ENCODE measurements around the gene CRYBB1.
A peak's percentile ranks its signal among the peaks of the same experiment; 100 is the strongest.

Gene CRYBB1

DNA sequence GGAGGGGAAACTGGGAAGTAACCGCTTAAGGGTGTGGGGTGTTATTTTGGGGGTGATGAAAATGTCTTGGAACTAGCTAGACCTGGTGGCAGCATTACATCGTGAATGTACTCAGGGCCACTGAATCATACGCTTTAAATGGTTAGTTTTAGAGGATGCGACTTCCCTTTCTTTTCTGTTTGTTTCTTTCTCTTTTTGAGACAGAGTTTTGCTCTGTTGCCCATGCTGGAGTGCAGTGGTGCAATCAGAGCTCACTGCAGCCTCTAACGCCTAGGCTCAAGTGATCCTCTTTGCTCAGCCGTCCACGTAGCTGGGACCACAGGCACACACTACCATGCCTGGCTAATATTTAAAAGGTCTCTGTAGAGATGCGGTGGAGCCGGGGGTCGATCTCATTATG is 34.0 kb upstream of the CRYBB1 start:
- H3K36me3 ChIP-seq (ENCODE audit: insufficient read depth, low read length) = no peaks in the 10 kb centered on the region
- H3K27me3 ChIP-seq (ENCODE audit: control insufficient read depth, insufficient read depth, low read length) = peaks cover 64% of the 10 kb centered on the region
- no peak overlapping the region for H3K9ac ChIP-seq (ENCODE audit: low read depth, low read length)
- no peak overlapping the region for H3K4me3 ChIP-seq (ENCODE audit: low read length)
- no peak overlapping the region for H3K4me2 ChIP-seq (ENCODE audit: low read length)
- no peaks in the 10 kb centered on the region for H3K9me3 ChIP-seq (replicated peaks; ENCODE audit: low read length)
- H3K4me1 ChIP-seq (ENCODE audit: control insufficient read depth, insufficient read depth, low read length) = peaks cover 9% of the 10 kb centered on the region

DNA sequence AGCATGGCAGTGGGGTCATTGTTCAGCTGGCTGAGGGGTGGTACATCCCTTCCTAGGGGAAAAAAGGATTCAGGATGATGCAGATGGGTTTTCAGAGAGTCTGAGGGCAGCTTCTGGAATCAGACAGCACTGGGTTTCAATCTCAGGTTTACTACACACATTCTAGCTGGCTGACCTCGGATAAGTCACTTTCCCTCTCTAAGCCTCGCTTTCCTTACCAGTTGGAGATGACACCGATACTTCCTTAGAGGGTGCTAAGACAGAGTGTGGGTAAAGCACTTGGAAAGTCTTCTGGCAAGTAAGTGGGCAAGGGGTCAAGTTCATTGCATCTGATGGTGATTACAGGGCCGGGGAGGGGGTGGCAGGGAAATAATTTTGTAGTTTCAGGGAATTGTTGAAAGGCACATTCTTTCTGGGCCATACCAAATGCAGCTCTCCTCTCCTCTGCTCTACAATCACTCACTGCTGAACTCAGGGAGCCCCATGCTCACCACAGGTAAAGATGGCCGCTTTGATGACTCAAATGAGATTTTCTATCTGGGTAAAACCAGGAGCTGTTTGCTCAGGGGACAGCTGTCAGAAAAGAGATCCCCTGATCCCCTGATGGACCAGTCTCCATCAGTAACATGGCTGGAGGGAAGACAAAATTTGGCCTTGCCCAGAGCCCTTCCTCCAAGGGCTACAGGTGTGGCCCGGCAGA is 33.0 kb upstream of the CRYBB1 start:
- peaks cover 63% of the 10 kb centered on the region for H3K27me3 ChIP-seq (ENCODE audit: control insufficient read depth, insufficient read depth, low read length)
- no peaks in the 10 kb centered on the region for H3K36me3 ChIP-seq (ENCODE audit: insufficient read depth, low read length)
- no peak overlapping the region for H3K9ac ChIP-seq (ENCODE audit: low read depth, low read length)
- H3K9me3 ChIP-seq (replicated peaks; ENCODE audit: low read length) = no peaks in the 10 kb centered on the region
- no peak overlapping the region for H3K4me2 ChIP-seq (ENCODE audit: low read length)
- no peak overlapping the region for H3K4me3 ChIP-seq (ENCODE audit: low read length)
- peaks cover 18% of the 10 kb centered on the region for H3K4me1 ChIP-seq (ENCODE audit: control insufficient read depth, insufficient read depth, low read length)

DNA sequence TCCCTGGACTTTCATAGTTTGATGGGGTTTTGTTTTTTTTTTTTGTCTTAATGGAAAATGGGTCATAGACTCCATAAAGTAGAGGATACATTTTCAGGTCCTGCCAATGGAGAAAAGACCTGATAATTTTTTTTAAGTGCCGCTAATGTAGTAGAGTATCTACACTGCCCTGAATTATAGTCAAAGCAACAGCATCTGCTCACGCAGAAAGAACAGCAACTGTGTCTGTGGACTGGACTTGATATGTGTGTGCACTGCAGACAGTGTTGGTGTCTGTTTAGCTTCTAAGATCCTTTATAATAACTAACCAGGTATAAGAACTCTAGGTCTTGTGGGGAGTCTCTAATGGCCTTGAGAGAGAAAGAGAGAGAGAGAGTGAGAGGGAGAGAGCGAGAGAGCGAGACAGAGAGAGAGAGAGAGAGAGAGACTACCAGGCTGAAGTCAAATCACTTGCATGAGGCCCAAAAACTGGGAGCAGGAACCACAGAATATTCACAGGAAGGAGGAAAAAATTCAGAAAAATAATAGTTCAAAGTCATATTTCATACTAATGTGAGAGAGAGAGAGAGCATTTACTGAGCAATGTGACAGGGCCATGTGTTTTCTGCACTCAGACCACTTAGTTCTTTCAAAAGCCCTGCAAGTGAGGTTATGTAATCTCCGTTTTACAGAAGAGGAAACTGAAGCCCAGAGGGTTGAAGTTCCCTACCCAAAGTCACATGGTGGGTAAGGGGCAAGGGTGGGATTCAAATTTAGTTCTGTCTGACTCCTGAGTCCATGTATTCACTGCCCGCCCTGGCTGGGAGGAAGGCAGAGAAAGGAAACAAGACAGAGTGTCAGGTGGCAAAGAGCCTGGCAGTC is 30.9 kb upstream of the CRYBB1 start:
- no peak overlapping the region for H3K9ac ChIP-seq (ENCODE audit: low read depth, low read length)
- H3K4me2 ChIP-seq (ENCODE audit: low read length) = no peak overlapping the region
- H3K4me1 ChIP-seq (ENCODE audit: control insufficient read depth, insufficient read depth, low read length) = peaks cover 28% of the 10 kb centered on the region
- no peak overlapping the region for H3K4me3 ChIP-seq (ENCODE audit: low read length)
- H3K9me3 ChIP-seq (replicated peaks; ENCODE audit: low read length) = no peaks in the 10 kb centered on the region
- H3K36me3 ChIP-seq (ENCODE audit: insufficient read depth, low read length) = no peaks in the 10 kb centered on the region
- H3K27me3 ChIP-seq (ENCODE audit: control insufficient read depth, insufficient read depth, low read length) = peaks cover 48% of the 10 kb centered on the region

DNA sequence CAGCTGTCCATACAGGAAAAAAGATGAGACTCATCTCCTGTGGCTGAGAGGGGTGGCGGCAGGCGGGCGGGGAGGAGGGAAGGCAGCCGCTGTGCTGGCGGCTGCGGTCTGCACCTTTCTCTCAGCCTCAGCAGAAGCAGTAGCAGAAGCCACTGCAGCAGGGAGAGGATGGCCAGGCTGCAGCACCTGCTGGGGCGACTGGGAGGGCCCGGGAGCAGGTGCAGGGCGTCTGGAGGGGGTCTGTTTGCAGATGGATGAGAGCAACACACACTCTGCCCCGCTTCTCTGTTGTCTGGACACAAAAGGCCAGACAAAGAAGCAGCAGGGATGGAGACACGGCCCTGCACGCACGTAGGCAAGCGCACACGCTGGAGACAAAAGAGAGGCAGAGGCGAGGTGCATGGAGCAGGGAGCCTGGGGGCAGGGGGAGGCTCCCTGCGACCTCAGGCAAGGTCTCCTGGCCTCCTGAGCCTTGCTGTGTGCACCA is 30.2 kb upstream of the CRYBB1 start:
- H3K4me1 ChIP-seq (ENCODE audit: control insufficient read depth, insufficient read depth, low read length) = peaks cover 28% of the 10 kb centered on the region
- no peaks in the 10 kb centered on the region for H3K9me3 ChIP-seq (replicated peaks; ENCODE audit: low read length)
- H3K4me3 ChIP-seq (ENCODE audit: low read length) = no peak overlapping the region
- peaks cover 41% of the 10 kb centered on the region for H3K27me3 ChIP-seq (ENCODE audit: control insufficient read depth, insufficient read depth, low read length)
- no peak overlapping the region for H3K9ac ChIP-seq (ENCODE audit: low read depth, low read length)
- no peak overlapping the region for H3K4me2 ChIP-seq (ENCODE audit: low read length)
- H3K36me3 ChIP-seq (ENCODE audit: insufficient read depth, low read length) = no peaks in the 10 kb centered on the region

DNA sequence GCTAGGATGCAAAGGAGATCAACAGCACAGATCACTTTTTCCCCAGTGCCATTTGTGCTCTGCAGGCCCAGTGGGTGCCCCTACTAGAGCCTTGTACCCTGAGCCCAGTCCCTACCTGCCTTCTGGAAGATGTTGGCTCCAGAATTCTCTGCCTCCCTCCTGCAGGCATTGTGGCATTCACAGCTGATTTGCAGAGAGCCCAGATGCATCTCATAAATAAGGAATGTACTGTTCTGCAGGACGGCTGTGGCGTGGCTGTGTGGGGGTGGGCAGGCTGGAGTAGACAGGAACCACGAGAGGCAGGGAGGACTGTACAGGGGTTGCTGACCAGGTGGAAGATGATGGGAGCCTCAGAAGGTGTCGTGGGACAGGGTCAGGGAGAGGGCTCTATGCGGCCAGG is 28.3 kb upstream of the CRYBB1 start:
- Histone ChIP-seq H3K36me3 (ENCODE audit: insufficient read depth, low read length) (no peaks in the 10 kb centered on the region), H3K9me3 (replicated peaks; ENCODE audit: low read length) (no peaks in the 10 kb centered on the region), H3K4me3 (ENCODE audit: low read length) (no peak overlapping the region), H3K9ac (ENCODE audit: low read depth, low read length) (no peak overlapping the region), H3K4me2 (ENCODE audit: low read length) (peak overlapping the region; percentile 8), H3K27me3 (ENCODE audit: control insufficient read depth, insufficient read depth, low read length) (peaks cover 26% of the 10 kb centered on the region), H3K4me1 (ENCODE audit: control insufficient read depth, insufficient read depth, low read length) (peaks cover 28% of the 10 kb centered on the region)

DNA sequence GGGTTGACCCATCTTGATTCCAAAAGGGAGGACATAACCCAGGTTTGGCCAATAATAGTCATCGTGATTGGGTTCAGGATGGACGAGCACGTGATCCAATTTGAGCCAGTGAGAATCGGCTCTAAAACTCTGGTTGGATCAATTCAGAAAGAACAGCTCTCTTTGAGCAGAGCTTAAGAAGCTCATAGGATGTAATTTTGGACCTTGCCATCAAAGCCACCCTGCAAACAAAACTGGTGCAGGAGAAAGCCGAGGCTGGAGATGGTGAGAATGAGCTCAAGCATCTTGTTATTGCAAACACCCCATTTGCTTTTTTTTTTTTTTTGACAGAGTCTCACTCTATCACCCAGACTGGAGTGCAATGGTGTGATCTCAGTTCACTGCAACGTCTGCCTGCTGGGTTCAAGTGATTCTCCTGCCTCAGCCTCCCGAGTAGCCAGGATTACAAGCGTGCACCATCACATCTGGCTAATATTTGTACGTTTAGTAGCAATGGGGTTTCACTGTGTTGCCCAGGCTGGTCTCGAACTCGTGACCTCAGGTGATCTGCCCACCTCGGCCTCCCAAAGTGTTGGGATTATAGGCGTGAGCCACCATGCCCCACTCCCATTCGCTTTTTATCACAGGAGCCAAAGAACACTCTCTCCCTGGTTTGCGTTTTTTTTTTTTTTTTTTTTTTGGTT is 25.7 kb upstream of the CRYBB1 start:
- H3K36me3 ChIP-seq (ENCODE audit: insufficient read depth, low read length) = no peaks in the 10 kb centered on the region
- H3K9me3 ChIP-seq (replicated peaks; ENCODE audit: low read length) = no peaks in the 10 kb centered on the region
- no peak overlapping the region for H3K4me2 ChIP-seq (ENCODE audit: low read length)
- H3K4me1 ChIP-seq (ENCODE audit: control insufficient read depth, insufficient read depth, low read length) = peaks cover 28% of the 10 kb centered on the region
- no peak overlapping the region for H3K4me3 ChIP-seq (ENCODE audit: low read length)
- peaks cover 22% of the 10 kb centered on the region for H3K27me3 ChIP-seq (ENCODE audit: control insufficient read depth, insufficient read depth, low read length)
- H3K9ac ChIP-seq (ENCODE audit: low read depth, low read length) = no peak overlapping the region

DNA sequence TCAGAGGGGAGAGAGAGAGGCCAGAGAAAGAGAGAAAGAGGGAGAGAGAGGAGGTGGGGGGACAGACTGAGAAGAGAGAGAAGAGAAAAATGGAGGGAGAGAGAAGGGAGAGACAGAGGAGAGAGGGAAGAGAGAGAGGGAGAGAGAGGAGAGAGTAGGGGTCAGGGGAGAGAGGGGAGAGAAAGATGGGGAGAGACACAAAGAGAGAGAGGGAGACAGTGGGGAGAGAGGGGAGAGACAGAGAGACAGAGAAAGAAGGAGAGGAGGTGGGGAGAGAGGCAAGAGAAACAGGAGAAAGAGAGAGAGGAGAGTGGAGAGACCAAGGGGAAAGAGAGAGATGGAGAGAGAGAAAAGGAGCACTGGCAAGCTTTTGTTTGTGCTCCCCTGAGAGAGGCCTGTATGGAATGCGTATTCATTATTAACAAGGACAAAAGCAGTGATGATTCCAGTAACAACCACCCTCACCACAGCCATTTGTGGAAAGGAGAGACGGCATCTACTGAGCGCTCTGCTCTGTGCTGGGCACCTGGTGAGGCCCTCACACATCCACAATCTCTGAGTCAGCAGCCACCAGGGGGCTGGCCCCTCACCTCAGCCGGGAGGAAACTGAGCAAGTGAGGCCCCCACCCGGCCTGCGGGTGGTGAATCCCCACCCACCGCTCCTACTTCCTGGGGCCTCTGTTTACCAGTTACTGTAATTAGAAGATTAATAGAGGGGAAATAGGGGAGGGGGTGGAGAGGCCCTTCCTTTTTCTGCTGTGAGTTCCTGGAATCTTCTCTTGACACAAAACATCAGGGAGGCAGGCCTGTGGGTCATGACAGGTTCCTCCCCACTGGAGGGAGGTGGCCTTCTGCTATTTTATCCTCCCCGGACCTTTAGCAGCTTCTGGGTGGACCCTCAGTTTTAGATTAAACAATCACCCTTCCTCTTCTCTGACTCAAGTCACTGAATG is 24.9 kb upstream of the CRYBB1 start:
- Histone ChIP-seq H3K36me3 (ENCODE audit: insufficient read depth, low read length) (no peaks in the 10 kb centered on the region), H3K4me3 (ENCODE audit: low read length) (no peak overlapping the region), H3K4me2 (ENCODE audit: low read length) (no peak overlapping the region), H3K4me1 (ENCODE audit: control insufficient read depth, insufficient read depth, low read length) (peaks cover 27% of the 10 kb centered on the region), H3K9ac (ENCODE audit: low read depth, low read length) (no peak overlapping the region), H3K9me3 (replicated peaks; ENCODE audit: low read length) (no peaks in the 10 kb centered on the region), H3K27me3 (ENCODE audit: control insufficient read depth, insufficient read depth, low read length) (peaks cover 21% of the 10 kb centered on the region)

DNA sequence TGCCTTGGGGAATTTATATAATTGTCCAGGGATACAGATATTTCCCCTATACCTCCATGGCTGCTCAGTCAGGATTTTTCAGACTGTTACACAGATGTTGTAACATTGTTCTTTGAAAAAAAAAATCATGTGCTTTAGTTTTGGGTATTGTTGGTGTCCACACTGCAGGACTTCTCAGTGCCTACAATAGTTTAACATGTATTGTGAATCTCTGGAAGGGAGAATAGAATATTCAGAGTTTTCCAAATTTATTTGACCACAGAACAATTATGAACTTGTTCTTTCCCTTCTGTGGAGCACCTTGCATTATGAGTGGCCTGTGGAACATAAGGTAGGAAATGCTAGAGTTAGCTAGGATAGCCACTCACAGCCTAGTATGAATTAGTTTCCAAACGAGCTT is 18.5 kb upstream of the CRYBB1 start:
- no peak overlapping the region for H3K9ac ChIP-seq (ENCODE audit: low read depth, low read length)
- H3K4me1 ChIP-seq (ENCODE audit: control insufficient read depth, insufficient read depth, low read length) = no peaks in the 10 kb centered on the region
- H3K36me3 ChIP-seq (ENCODE audit: insufficient read depth, low read length) = no peaks in the 10 kb centered on the region
- no peak overlapping the region for H3K4me3 ChIP-seq (ENCODE audit: low read length)
- H3K4me2 ChIP-seq (ENCODE audit: low read length) = no peak overlapping the region
- H3K27me3 ChIP-seq (ENCODE audit: control insufficient read depth, insufficient read depth, low read length) = peaks cover 27% of the 10 kb centered on the region
- no peaks in the 10 kb centered on the region for H3K9me3 ChIP-seq (replicated peaks; ENCODE audit: low read length)

DNA sequence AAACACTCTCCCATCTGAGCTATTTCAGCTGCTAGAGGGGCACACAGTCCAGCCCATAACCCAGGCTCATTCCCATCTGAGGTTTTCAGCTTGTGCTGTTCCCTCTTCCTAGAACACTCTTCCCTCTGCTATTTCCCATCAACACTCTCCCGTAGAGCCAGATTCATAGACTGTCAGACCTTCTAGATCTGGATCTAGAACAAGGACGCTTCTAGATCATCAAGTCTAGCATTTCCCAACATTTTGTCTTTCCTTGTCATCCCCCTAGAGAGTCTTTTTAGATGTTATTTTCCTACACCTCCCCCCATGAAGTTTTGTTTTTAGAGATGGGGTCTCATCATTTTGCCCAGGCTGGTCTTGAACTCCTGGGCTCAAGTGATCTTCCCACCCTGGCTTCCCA is 17.3 kb upstream of the CRYBB1 start:
- no peaks in the 10 kb centered on the region for H3K4me1 ChIP-seq (ENCODE audit: control insufficient read depth, insufficient read depth, low read length)
- no peaks in the 10 kb centered on the region for H3K36me3 ChIP-seq (ENCODE audit: insufficient read depth, low read length)
- no peaks in the 10 kb centered on the region for H3K9me3 ChIP-seq (replicated peaks; ENCODE audit: low read length)
- no peak overlapping the region for H3K9ac ChIP-seq (ENCODE audit: low read depth, low read length)
- no peak overlapping the region for H3K4me3 ChIP-seq (ENCODE audit: low read length)
- H3K27me3 ChIP-seq (ENCODE audit: control insufficient read depth, insufficient read depth, low read length) = peaks cover 22% of the 10 kb centered on the region
- H3K4me2 ChIP-seq (ENCODE audit: low read length) = no peak overlapping the region

DNA sequence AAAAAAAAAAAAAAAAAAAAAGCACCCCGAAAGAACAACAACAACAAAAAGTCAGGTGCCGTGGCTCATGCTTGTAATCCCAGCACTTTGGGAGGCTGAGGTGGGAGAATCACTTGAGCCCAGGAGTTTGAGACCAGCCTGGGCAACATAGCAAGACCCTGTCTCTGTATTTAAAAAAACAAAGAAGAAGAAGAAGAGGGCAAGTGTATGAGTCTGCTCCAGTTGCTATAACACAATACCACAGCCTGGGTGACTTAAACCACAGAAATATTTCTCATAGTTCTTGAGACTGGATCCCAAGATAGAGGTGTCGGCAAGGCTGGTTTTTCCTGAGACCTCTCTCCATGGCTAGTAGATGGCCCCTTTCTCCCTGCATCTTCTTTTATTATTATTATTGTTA is 16.4 kb upstream of the CRYBB1 start:
- peaks cover 18% of the 10 kb centered on the region for H3K27me3 ChIP-seq (ENCODE audit: control insufficient read depth, insufficient read depth, low read length)
- no peak overlapping the region for H3K4me3 ChIP-seq (ENCODE audit: low read length)
- no peaks in the 10 kb centered on the region for H3K9me3 ChIP-seq (replicated peaks; ENCODE audit: low read length)
- no peaks in the 10 kb centered on the region for H3K4me1 ChIP-seq (ENCODE audit: control insufficient read depth, insufficient read depth, low read length)
- H3K36me3 ChIP-seq (ENCODE audit: insufficient read depth, low read length) = no peaks in the 10 kb centered on the region
- no peak overlapping the region for H3K9ac ChIP-seq (ENCODE audit: low read depth, low read length)
- H3K4me2 ChIP-seq (ENCODE audit: low read length) = no peak overlapping the region

Measured in skeletal muscle satellite cell (primary cell).